B cell (primary cell): Measurements from ENCODE around the gene RINL. TPM values are rescaled to one million over a fixed set of nuclear protein-coding genes. Genes with fewer than 3 reads are reported as not detected.

Source experiments
- ATAC-seq: fragments of 200-7000 bp; cut with Tn5 transposase; one replicate; pipeline ENCODE4 v1.10.0; 2021; ENCODE audit warnings: low read depth, mild to moderate bottlenecking, moderate number of reproducible peaks, moderate library complexity
- CTCF ChIA-PET: fragments of 350-600 bp; sonication (Branson Sonifier 250); formaldehyde crosslinking; loops from one replicate; lab custom pipeline; 2021; ENCODE audit warnings: antibody characterized with exemption, inconsistent platforms; lab: Charles Lee
- POLR2A ChIA-PET: fragments of 350-600 bp; sonication (Branson Sonifier 250); formaldehyde crosslinking; loops from one replicate; lab custom pipeline; 2021; ENCODE audit warnings: antibody characterized with exemption; lab: Charles Lee
- DNase-seq: peaks from one replicate; pipeline ENCODE4 v3.0.0; 2013
- H2AFZ ChIP-seq: 2 replicates; pipeline ENCODE4 v1.6.1; 2012; ENCODE audit warnings: mild to moderate bottlenecking, low read depth, low read length; ENCODE audit not compliant: insufficient read depth, poor library complexity, severe bottlenecking
- H3K27ac ChIP-seq, 2 donors: 1 replicate in 1 of 2; 2 replicates in 1 of 2; pipeline ENCODE4 v1.5.1; 2012 to 2013; ENCODE audit warnings: low read length in 2 of 2, mild to moderate bottlenecking in 2 of 2, moderate library complexity in 1 of 2
- H3K27me3 ChIP-seq, 4 experiments: fragments of 200-600 bp in 1 of 4; sonication (generic) in 1 of 4; replicated peaks in 1 of 4; 1 replicate in 2 of 4; 2 replicates in 2 of 4; pipeline versions ENCODE4 v1.6.1 to v1.7.0; 2013 to 2016; ENCODE audit warnings: low read length in 3 of 4, mild to moderate bottlenecking in 2 of 4, mixed read lengths in 1 of 4, moderate library complexity in 1 of 4; ENCODE audit not compliant: insufficient read depth in 4 of 4, control insufficient read depth in 3 of 4; ENCODE audit errors: control extremely low read depth in 1 of 4
- H3K36me3 ChIP-seq, 2 experiments: replicated peaks in 1 of 2; 1 replicate in 1 of 2; 2 replicates in 1 of 2; pipeline versions ENCODE4 v1.6.1 to v1.7.1; 2013; ENCODE audit warnings: low read length in 1 of 2; ENCODE audit not compliant: insufficient read depth in 2 of 2, control insufficient read depth in 1 of 2; ENCODE audit errors: control extremely low read depth in 1 of 2, extremely low read depth in 1 of 2
- H3K4me1 ChIP-seq, 2 donors: fragments of 200-600 bp in 1 of 2; sonication (generic) in 1 of 2; 1 replicate in 1 of 2; 2 replicates in 1 of 2; pipeline versions ENCODE4 v1.5.1 to v1.6.1; 2013 to 2017; ENCODE audit warnings: low read length in 2 of 2; ENCODE audit not compliant: control insufficient read depth in 2 of 2, insufficient read depth in 2 of 2
- H3K4me2 ChIP-seq: replicated peaks from 2 replicates; pipeline ENCODE3; 2012; ENCODE audit warnings: mild to moderate bottlenecking, low read depth, low read length; ENCODE audit not compliant: poor library complexity, severe bottlenecking
- H3K4me3 ChIP-seq, 5 experiments: fragments of 200-600 bp in 1 of 5; sonication (generic) in 1 of 5; 1 replicate in 3 of 5; 2 replicates in 2 of 5; pipeline versions ENCODE4 v1.5.1 to v1.7.0; 2011 to 2016; ENCODE audit warnings: low read length in 4 of 5, mild to moderate bottlenecking in 4 of 5, low read depth in 2 of 5, control low read depth in 1 of 5, moderate library complexity in 1 of 5; ENCODE audit not compliant: insufficient read depth in 1 of 5; ENCODE audit errors: control extremely low read depth in 1 of 5, extremely low read depth in 1 of 5
- H3K79me2 ChIP-seq: fragments of 200-600 bp; sonication (generic); one replicate; pipeline ENCODE4 v1.6.0; 2016; ENCODE audit warnings: low read length; ENCODE audit not compliant: control insufficient read depth, insufficient read depth
- H3K9ac ChIP-seq: fragments of 200-600 bp; sonication (generic); 2 replicates; pipeline ENCODE4 v1.6.1; 2017; ENCODE audit warnings: mild to moderate bottlenecking, low read length, moderate library complexity
- H3K9me3 ChIP-seq, 3 donors: one replicate each; pipeline versions ENCODE4 v1.6.1 to v1.7.1; 2013; ENCODE audit warnings: low read length in 2 of 3; ENCODE audit not compliant: control insufficient read depth in 2 of 3, insufficient read depth in 1 of 3; ENCODE audit errors: control extremely low read depth in 1 of 3
- H4K20me1 ChIP-seq: 2 replicates; pipeline ENCODE4 v1.6.0; 2012; ENCODE audit warnings: mild to moderate bottlenecking, low read length; ENCODE audit not compliant: insufficient read depth, control insufficient read depth, poor library complexity, severe bottlenecking
- H3K27ac Mint-ChIP-seq: one replicate; pipeline ENCODE4 v1.8.0; 2021; ENCODE audit warnings: mixed read lengths
- H3K27me3 Mint-ChIP-seq: one replicate; pipeline ENCODE4 v1.8.0; 2021; ENCODE audit warnings: mixed read lengths
- H3K4me1 Mint-ChIP-seq: one replicate; pipeline ENCODE4 v1.8.0; 2021; ENCODE audit warnings: mixed read lengths
- H3K4me3 Mint-ChIP-seq: one replicate; pipeline ENCODE4 v1.8.0; 2021; ENCODE audit warnings: mixed read lengths
- H3K9me3 Mint-ChIP-seq: one replicate; pipeline ENCODE4 v1.8.0; 2022; ENCODE audit warnings: mixed read lengths; ENCODE audit not compliant: insufficient read depth
- CTCF ChIP-seq: fragments of 200-600 bp; IDR thresholded peaks from one replicate; pipeline ENCODE4 v1.8.0; 2022; ENCODE audit warnings: antibody characterized with exemption, mild to moderate bottlenecking
- EZH2 ChIP-seq: IDR thresholded peaks from 2 replicates; pipeline ENCODE4 v1.6.1; 2012; ENCODE audit warnings: borderline replicate concordance, low read depth, mild to moderate bottlenecking, moderate library complexity, low read length; ENCODE audit not compliant: insufficient read depth, poor library complexity, severe bottlenecking
- WGBS: methylation state at CpG from one replicate; pipeline ENCODE4 v1.1.5; 2013; ENCODE audit warnings: missing lambda C conversion rate; ENCODE audit not compliant: insufficient coverage; 5-methylcytosine and 5-hydroxymethylcytosine counted together
- intact Hi-C: fragments of 100-400 bp; cut with micrococcal nuclease; formaldehyde crosslinking; loops from one replicate; pipeline ENCODE4 v1.10.0; 2022
- polyA plus RNA-seq: library from polyadenylated mRNA; depleted of rRNA; stranded (reverse); fragments of >200 nt; gene quantifications from 2 replicates; pipeline ENCODE4 v1.2.3, GENCODE V29; 2012
- total RNA-seq, 2 donors: library from RNA; stranded (reverse); fragments of 120-200 nt in 1 of 2; gene quantifications; 1 replicate in 1 of 2; 2 replicates in 1 of 2; pipeline versions ENCODE4 v1.2.3 to v1.2.4, GENCODE V29; 2013 to 2022

RINL gene
- total and polyA plus RNA-seq, 2 donors (not counting 1 experiment from before 2014, with no cell fraction given), result 67.0 to 113 TPM

GRCh38 chr19:38851622-38852230, 26.3 kb downstream of the RINL start:
- peak overlapping the region; percentile 34 to 93 (median 83) for H3K4me3 ChIP-seq
- H3K4me1 ChIP-seq, result peaks cover 37 to 53% of the 10 kb centered on the region in 2 donors

More at GRCh38 chr19:38851622-38852230, 26.3 kb downstream of the RINL start:
- Mint-ChIP-seq H3K9me3 (no peaks in the 10 kb centered on the region), H3K27me3 (no peaks in the 10 kb centered on the region), H3K4me3 (peak overlapping the region; percentile 100), H3K27ac (peak overlapping the region; percentile 99), H3K4me1 (peaks cover 53% of the 10 kb centered on the region)
- WGBS, result under 1% methylated on average over 44 of the region's 67 CpGs
- peak overlapping the region; percentile 77 for H3K9ac ChIP-seq
- intact Hi-C loops, result loop anchor here (1.0 to 5.0 kb wide), 2 partner anchors 36 to 204 kb away; partner anchors contain the start of gene ACTN4
- ChIA-PET POLR2A (interaction anchor here (0.5 to 8.7 kb wide), 10 partner anchors 9 to 1108 kb away, joined by 3 to 237 read pairs (median 6); partner anchors contain the start of genes ECH1, NFKBIB, RINL and SIRT2), CTCF (interaction anchor here (1.0 to 4.6 kb wide), 8 partner anchors 9 to 79 kb away, joined by 3 to 62 read pairs (median 13); partner anchors contain the start of genes ECH1, MRPS12, RINL and SARS2)
- H3K27me3 ChIP-seq, result no peaks in the 10 kb centered on the region
- peak overlapping the region; percentile 95 to 96 for H3K27ac ChIP-seq
- H2AFZ ChIP-seq, result peak overlapping the region; percentile 64
- H3K79me2 ChIP-seq, result peaks cover 23% of the 10 kb centered on the region
- peaks cover 25% of the 10 kb centered on the region for H4K20me1 ChIP-seq
- peak overlapping the region; percentile 92 for H3K4me2 ChIP-seq
- ATAC-seq (peak; percentile 25), DNase-seq (peak; percentile 95)
- peaks cover 0 to 7% (median 0%) of the 10 kb centered on the region in 3 donors for H3K9me3 ChIP-seq
- no peak for TF ChIP-seq CTCF
- no peak for TF ChIP-seq EZH2
- H3K36me3 ChIP-seq, result peaks cover 6 to 21% of the 10 kb centered on the region in 2 experiments
